GM10847 (cell line): Measurements from ENCODE around the gene APOL3.

ENCODE experiments used
- POLR2A ChIP-seq: IDR thresholded peaks from 2 replicates; pipeline ENCODE4 v1.6.1; 2011; ENCODE audit not compliant: insufficient read length; ENCODE audit errors: extremely low read depth

APOL3 gene

DNA sequence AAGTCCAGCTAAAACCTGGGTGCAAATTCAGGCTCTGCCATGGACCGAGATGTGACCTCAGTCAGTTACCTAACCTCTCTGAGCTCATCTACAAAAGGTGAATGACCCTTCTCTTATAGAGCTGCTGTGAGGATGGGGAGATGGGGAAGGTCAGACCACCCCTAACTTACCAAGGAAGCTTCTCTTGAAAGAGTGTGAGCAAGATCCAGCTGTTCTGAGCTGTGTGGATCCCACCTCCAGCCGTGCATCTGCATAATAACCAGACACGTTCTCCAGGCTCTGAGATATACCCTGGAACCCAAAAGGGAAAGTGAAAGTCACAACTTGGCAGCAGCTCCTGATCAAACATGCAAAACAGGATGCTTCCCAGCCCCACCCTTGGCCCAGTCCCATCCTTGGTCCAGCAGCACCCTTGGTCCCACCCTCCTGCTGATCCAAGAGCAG, at the start of gene APOL3:
Gene APOL3 (minus strand): TSS at position 257 of the 444 bp plus-strand sequence. CDS start 11,700 bp downstream, outside the sequence.
- TF ChIP-seq POLR2A, result no peak

DNA sequence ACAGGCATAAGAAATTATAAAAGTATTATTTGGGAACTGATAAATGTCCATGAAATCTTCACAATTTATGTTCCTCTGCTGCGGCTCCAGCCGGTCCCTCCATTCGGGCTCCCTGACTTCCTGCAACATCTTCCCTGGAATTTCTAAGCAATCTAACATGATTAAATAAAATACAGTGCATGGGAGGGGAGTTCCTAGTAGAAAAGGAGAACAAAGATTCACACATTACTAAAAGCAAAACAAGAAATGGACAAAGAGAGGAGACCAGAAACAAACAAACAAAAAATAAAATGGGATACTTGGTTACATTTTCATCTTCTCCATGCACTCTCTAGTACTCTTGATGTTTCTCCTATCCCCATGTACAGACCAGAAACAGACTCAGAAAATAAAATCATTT, 49.7 kb upstream of the APOL3 start:
- no peak for TF ChIP-seq POLR2A

DNA sequence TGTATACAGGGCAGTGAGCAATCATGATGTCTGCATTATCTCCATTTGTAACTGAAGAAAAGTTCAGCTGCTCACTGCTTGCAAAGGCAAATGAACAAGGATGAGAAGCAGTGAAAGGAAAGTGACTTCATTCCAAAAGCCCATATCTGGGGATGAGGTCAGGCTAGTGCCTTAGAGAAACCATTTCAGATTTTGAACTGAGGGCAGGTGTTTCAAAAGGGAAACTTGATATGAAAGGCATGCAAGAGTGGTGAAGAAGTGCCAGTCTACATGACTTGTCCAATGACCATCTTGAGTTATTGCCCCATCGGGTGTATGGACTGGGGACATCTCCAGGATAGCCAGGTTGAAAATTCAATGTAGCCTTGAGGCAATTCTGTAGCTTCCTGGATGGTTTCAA, 48.4 kb upstream of the APOL3 start:
- no peak for TF ChIP-seq POLR2A

DNA sequence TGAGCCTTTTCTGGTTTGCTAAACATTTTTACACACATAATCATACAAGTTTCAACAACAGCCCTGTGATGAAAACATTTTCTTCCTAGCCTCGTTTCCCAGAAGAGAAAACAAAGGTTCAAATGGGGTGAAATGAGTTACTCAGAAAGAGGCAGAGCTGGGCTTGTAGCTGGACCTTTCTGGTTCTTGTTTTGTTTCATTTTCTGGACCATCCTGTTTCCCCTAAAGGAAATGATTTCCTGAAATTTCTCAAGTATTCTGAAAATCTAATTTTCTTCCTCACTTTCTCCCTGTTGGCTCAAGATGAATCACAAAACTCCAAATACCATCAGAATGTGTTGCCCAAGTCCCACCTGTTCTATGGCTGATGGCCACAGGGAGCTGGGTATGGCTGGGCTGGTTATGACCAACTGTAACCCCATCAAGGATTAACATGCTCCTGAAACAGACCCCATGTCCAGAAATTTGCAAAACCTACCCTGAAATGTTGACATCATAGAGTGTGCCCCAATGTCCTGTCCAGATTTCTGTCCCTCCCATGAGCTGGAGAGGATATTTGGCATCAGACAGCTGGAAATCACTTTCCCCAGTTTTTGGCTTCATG, 47.7 kb upstream of the APOL3 start:
- TF ChIP-seq POLR2A, result no peak

GRCh38 chr22:36206255-36206654, 45.7 kb upstream of the APOL3 start:
- no peak for TF ChIP-seq POLR2A

DNA sequence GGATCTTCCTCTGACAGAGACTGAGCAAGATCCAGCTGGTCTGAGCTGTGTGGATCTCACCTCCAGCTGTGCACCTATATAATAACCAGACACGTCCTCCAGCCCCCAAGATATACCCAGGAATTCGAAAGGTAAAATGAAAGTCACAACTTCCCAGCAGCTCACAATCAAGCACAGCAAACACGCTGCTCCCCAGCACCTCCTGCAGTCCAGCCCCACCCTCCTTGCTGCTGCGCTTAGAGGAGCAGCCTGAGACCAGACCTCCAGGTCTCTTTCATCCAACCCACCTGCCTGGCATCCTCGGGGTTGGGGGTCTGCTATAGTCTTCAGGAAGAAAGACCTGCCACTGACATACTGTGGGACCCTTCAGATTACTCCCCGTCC, 44.1 kb upstream of the APOL3 start:
- no peak for TF ChIP-seq POLR2A

GRCh38 chr22:36204001-36204631, 43.6 kb upstream of the APOL3 start:
- no peak for TF ChIP-seq POLR2A

DNA sequence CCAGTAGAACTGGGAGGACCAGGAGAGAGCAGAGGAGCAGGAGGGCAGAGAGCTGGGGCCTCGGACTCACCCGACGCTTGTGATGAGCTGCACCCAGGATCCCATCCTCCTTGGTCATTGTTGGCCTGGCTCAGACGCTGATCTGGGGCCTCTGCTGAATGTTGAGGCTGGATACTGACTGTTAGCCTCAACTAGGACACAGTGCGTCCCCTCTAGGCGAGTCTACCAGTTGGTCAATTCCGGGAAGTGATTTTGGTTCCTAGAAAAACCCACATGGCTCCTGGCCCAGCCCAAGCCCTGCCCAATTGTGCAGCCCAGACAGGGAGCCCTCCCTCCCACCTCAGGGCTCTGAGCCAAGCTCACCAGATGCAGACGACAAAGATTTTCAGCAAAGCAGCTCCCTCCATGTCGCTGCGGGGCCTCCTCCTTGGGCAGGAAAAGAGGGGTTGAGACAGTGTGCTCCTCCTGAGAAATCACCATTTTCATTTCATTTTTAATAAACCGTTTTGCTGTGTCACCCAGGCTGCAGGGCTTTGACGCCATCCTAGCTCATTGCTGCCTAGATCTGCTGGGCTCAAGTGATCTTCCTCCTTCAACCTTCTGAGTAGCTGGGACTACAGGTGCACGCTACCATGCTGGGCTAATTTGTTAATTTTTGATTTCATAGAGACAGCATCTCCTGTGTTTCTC, 41.2 kb upstream of the APOL3 start, which contains the start of gene APOL4:
Gene APOL4 (minus strand): TSS at position 180 of the 690 bp plus-strand sequence. CDS start 75 bp downstream, at position 105.
- no peak for TF ChIP-seq POLR2A

DNA sequence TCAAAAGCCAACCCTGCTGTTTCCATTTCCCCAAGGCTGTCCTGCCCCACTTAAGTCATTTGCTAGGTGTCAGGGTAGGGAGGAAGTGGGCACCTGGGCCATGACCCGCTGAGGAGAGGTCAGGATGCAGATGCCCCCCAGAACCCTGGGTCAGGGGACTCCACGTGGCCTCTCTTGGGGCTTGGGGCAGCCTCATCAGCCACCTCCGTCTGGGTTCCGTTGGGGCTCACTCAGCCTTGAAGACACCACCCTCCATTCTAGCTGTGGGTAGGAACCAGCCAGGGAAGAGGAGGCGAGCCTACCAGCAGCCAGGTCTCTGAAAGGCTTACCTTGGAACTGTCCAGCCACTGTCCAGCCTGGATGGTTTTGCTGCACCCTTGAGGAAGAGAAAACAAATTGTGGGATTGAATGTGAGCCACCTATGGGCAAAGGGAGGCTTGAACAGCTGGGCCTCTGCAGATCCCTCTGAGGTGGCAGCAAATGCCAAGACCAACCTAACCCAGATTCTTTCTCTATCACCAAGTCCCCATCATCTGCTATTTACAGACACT, 38.5 kb upstream of the APOL3 start:
- no peak for TF ChIP-seq POLR2A

- TF ChIP-seq POLR2A, result no peak
These were observed 38.0 kb upstream of the APOL3 start for GRCh38 chr22:36198536-36198935.

GRCh38 chr22:36197514-36198146, 37.1 kb upstream of the APOL3 start:
- no peak for TF ChIP-seq POLR2A

DNA sequence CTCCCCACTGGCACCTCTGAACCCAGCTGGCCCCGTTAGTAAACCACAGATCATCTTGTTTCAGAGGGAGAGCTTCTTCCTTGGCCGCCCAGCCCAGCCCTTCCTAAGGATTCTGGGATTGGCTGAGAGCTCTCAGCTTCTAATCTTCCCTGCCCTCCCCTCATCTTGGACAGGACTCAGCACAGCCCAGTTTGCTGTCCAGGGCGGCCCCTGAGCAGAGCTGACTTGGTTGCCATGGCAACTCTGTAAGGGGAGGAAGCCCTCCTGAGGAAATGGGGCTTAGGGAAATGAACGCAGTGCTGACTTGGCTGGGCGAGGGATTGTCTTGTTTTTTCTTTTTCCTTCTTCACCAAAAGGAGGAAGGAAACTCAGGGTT, 36.5 kb upstream of the APOL3 start:
- TF ChIP-seq POLR2A, result no peak

- no peak for TF ChIP-seq POLR2A
These were observed 35.9 kb upstream of the APOL3 start for GRCh38 chr22:36196254-36197064.

GRCh38 chr22:36194971-36195370, 34.4 kb upstream of the APOL3 start:
- TF ChIP-seq POLR2A, result no peak

DNA sequence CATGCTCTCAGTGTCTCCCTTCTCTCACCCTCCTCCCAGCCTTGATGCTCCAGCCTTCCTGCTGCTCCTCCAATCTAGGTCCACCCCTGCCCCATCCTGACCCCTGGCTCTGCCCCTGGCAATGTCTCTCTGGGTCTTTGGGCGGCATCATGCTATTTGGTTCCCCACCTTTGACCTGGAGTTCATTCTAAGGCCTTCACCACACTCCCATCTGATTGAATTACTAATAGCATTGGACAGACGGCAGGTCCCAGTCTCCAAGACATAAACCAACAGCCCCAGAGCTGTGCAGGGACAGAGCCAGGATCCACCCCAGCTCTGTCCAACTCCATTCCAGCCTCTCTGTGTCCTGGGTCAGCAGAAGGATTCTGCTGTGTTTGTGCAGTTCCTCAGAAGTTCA, 33.8 kb upstream of the APOL3 start:
- no peak for TF ChIP-seq POLR2A

- TF ChIP-seq POLR2A, result no peak
These were observed 33.0 kb upstream of the APOL3 start for GRCh38 chr22:36193577-36193976.
